ENCODE data around the gene TMX4. TPM values are rescaled to one million over a fixed set of nuclear protein-coding genes. Genes with fewer than 3 reads are reported as not detected.

Gene TMX4
- total RNA-seq, 1 donor from 2014 or later: 33.1 TPM

DNA sequence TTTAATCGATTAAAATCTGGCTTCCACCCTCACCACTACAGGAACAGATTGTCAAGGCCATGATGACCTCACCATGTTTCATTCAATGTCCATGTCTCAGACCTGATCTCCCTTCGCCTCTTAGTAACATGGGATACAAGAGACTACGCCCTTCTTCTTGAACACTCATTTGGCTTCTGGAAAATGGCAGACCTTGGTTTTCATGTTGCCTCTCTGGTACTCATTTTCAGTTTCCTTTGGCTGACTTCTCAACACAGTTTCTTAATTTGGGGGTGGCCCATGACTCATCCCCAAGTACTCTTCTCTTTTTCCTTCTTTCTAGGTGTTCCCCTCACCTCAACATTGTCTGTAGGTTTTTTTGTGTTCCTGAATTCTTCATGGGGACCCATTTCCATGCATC, 22.7 kb downstream of the TMX4 start:
- Mint-ChIP-seq H3K4me1 (ENCODE audit: low read depth, unreplicated experiment) (no peaks in the 10 kb centered on the region), H3K27me3 (ENCODE audit: unreplicated experiment) (no peaks in the 10 kb centered on the region), H3K36me3 (ENCODE audit: unreplicated experiment) (peaks cover 14% of the 10 kb centered on the region), H3K4me3 (ENCODE audit: unreplicated experiment) (no peak overlapping the region), H3K27ac (ENCODE audit: unreplicated experiment) (no peak overlapping the region), H3K9me3 (ENCODE audit: unreplicated experiment) (no peaks in the 10 kb centered on the region)
- TF ChIP-seq, protein P1, sequence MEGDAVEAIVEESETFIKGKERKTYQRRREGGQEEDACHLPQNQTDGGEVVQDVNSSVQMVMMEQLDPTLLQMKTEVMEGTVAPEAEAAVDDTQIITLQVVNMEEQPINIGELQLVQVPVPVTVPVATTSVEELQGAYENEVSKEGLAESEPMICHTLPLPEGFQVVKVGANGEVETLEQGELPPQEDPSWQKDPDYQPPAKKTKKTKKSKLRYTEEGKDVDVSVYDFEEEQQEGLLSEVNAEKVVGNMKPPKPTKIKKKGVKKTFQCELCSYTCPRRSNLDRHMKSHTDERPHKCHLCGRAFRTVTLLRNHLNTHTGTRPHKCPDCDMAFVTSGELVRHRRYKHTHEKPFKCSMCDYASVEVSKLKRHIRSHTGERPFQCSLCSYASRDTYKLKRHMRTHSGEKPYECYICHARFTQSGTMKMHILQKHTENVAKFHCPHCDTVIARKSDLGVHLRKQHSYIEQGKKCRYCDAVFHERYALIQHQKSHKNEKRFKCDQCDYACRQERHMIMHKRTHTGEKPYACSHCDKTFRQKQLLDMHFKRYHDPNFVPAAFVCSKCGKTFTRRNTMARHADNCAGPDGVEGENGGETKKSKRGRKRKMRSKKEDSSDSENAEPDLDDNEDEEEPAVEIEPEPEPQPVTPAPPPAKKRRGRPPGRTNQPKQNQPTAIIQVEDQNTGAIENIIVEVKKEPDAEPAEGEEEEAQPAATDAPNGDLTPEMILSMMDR (IDR thresholded peaks at IDR 0.05; ENCODE audit: partially characterized antibody, unreplicated experiment): no peak
- no peak for DNase-seq

DNA sequence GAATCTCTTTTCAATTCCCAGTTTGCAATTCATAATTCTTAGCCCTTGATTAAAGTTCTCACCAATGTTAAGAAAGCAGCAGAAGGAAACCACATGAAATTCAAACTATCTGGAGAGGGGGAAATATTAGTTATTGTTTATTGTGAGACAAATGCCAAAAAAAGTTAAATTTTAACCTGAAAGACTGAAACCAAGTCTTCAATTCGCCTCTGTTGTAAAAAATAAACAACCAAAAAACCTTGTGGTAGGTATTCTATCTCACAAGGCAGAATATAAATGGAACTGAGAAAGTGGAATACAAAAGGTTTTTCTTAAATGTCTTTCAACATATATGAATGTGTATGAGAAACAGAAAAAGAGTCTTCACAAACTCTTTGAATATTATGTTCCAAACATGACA, 24.8 kb downstream of the TMX4 start:
- H3K36me3 Mint-ChIP-seq (ENCODE audit: unreplicated experiment): peaks cover 14% of the 10 kb centered on the region
- H3K4me3 Mint-ChIP-seq (ENCODE audit: unreplicated experiment): no peak overlapping the region
- no peaks in the 10 kb centered on the region for H3K4me1 Mint-ChIP-seq (ENCODE audit: low read depth, unreplicated experiment)
- TF ChIP-seq, protein P1 (IDR thresholded peaks at IDR 0.05; ENCODE audit: partially characterized antibody, unreplicated experiment): no peak
- no peak overlapping the region for H3K27ac Mint-ChIP-seq (ENCODE audit: unreplicated experiment)
- no peaks in the 10 kb centered on the region for H3K9me3 Mint-ChIP-seq (ENCODE audit: unreplicated experiment)
- H3K27me3 Mint-ChIP-seq (ENCODE audit: unreplicated experiment): no peaks in the 10 kb centered on the region
- DNase-seq: no peak

DNA sequence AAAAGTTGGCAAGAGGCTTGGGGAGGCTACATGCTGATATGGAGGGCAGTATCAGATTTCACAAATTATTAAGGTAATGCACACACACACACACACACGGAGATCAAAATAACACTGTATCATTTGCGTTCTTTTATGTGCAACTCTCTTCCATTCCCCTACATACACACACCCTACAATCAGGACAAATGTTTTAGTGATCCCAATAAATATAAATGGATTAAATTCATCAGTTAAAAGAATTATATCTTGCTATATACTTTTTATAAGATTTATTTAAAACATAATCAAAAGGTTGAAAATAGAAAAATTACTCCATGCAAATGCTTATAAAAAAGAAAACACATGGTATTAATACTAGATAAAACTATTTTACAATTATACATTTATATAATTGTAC, 25.9 kb downstream of the TMX4 start:
- Mint-ChIP-seq H3K4me3 (ENCODE audit: unreplicated experiment) (no peak overlapping the region), H3K36me3 (ENCODE audit: unreplicated experiment) (peaks cover 14% of the 10 kb centered on the region), H3K9me3 (ENCODE audit: unreplicated experiment) (no peaks in the 10 kb centered on the region), H3K4me1 (ENCODE audit: low read depth, unreplicated experiment) (no peaks in the 10 kb centered on the region), H3K27me3 (ENCODE audit: unreplicated experiment) (no peaks in the 10 kb centered on the region), H3K27ac (ENCODE audit: unreplicated experiment) (no peak overlapping the region)
- DNase-seq: no peak
- TF ChIP-seq, protein P1 (IDR thresholded peaks at IDR 0.05; ENCODE audit: partially characterized antibody, unreplicated experiment): no peak

DNA sequence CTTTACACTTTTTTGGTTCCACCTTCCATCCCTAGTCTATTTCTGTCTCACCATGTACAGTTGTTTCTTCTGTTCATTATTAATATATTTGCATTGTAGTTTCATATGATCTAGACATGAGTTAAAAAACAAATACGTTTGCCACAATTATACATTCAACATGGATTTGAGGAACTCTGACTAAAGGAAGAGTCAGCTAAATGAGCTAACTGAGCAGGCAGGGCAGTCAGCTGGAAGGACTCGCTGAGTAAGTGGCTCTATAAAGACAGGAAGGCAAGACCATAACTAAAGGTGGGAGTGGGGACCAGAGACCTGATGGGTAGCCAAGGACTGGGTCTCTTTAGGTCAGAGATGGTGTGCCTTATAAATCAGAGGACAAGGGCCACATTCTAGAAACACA, 26.3 kb downstream of the TMX4 start:
- no peak overlapping the region for H3K4me3 Mint-ChIP-seq (ENCODE audit: unreplicated experiment)
- no peaks in the 10 kb centered on the region for H3K27me3 Mint-ChIP-seq (ENCODE audit: unreplicated experiment)
- peaks cover 14% of the 10 kb centered on the region for H3K36me3 Mint-ChIP-seq (ENCODE audit: unreplicated experiment)
- H3K4me1 Mint-ChIP-seq (ENCODE audit: low read depth, unreplicated experiment): no peaks in the 10 kb centered on the region
- H3K9me3 Mint-ChIP-seq (ENCODE audit: unreplicated experiment): no peaks in the 10 kb centered on the region
- TF ChIP-seq, protein P1 (IDR thresholded peaks at IDR 0.05; ENCODE audit: partially characterized antibody, unreplicated experiment): no peak
- DNase-seq: no peak
- H3K27ac Mint-ChIP-seq (ENCODE audit: unreplicated experiment): no peak overlapping the region

DNA sequence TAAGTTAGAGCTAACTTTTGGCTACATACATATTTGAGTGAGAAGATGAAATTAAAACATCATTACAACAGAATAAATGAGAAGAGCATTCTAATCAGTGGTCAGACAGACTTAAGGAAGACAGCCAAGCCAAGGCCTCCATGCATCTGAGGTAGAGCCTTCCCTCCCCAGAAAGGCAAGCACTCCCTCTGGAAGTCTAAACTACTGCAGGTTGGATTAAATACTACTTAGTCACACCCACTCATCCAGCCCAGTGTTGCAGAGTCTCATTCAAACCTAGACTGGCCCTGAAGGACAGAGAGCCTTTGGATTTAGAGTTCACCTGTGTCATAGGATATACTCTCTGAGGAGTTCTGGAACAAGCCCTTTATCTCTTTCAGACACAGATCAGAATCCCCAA, 29.2 kb downstream of the TMX4 start:
- TF ChIP-seq, protein P1 (IDR thresholded peaks at IDR 0.05; ENCODE audit: partially characterized antibody, unreplicated experiment): no peak
- H3K27ac Mint-ChIP-seq (ENCODE audit: unreplicated experiment): no peak overlapping the region
- H3K9me3 Mint-ChIP-seq (ENCODE audit: unreplicated experiment): no peaks in the 10 kb centered on the region
- H3K36me3 Mint-ChIP-seq (ENCODE audit: unreplicated experiment): peaks cover 14% of the 10 kb centered on the region
- no peak for DNase-seq
- peaks cover 5% of the 10 kb centered on the region for H3K4me1 Mint-ChIP-seq (ENCODE audit: low read depth, unreplicated experiment)
- no peak overlapping the region for H3K4me3 Mint-ChIP-seq (ENCODE audit: unreplicated experiment)
- H3K27me3 Mint-ChIP-seq (ENCODE audit: unreplicated experiment): no peaks in the 10 kb centered on the region
